HepG2 (cell line): ENCODE measurements around the gene HK2. TPM values are rescaled to one million over a fixed set of nuclear protein-coding genes. Genes with fewer than 3 reads are reported as not detected.
A peak's percentile ranks its signal among the peaks of the same experiment; 100 is the strongest.

Experiments used
- ATAC-seq: fragments of 200-7000 bp; cut with Tn5 transposase; 3 replicates; pipeline ENCODE4 v1.9.1; 2020; ENCODE audit warnings: mild to moderate bottlenecking, moderate library complexity
- BruUV-seq: library from RNA; stranded (reverse); fragments of 400-500 nt; replicated peaks from 2 replicates; lab custom pipeline; 2021; lab: Mats Ljungman, UMichigan
- CTCF ChIA-PET: fragments of 300-600 bp; formaldehyde crosslinking; extraction: SDS; loops from one replicate; lab custom pipeline; 2021; ENCODE audit warnings: low total read pairs, inconsistent platforms, low intra/inter-chr PET ratio; lab: Yijun Ruan, JAX
- POLR2A ChIA-PET: fragments of 350-600 bp; sonication (Branson Sonifier 250); formaldehyde crosslinking; loops from one replicate; lab custom pipeline; 2020; ENCODE audit warnings: antibody characterized with exemption, inconsistent platforms; lab: Yijun Ruan, JAX
- DNase-seq: peaks from one replicate; pipeline ENCODE4 v3.0.0-alpha.2; 2015; ENCODE audit warnings: low spot score
- FAIRE-seq: peaks from 3 replicates; lab custom pipeline; 2011; peaks lifted over from hg19 to GRCh38; lab: Jason Lieb, UNC
- H2AFZ ChIP-seq: one replicate; pipeline ENCODE4 v1.6.1; 2011; ENCODE audit warnings: low read length, inconsistent platforms
- H3K27ac ChIP-seq: fragments of 300-600 bp; 3 replicates; pipeline ENCODE4 v1.8.0; 2011; ENCODE audit warnings: mixed run types, mild to moderate bottlenecking, mixed read lengths, low read length, inconsistent platforms; ENCODE audit not compliant: insufficient read depth; ENCODE audit errors: extremely low read length
- H3K27me3 ChIP-seq, 2 experiments: fragments of 200-600 bp in 1 of 2; 2 replicates in 1 of 2; 3 replicates in 1 of 2; pipeline versions ENCODE4 v1.6.0 to v1.8.0; 2011; ENCODE audit warnings: low read length in 2 of 2, mild to moderate bottlenecking in 2 of 2, moderate library complexity in 2 of 2, inconsistent platforms in 1 of 2; ENCODE audit not compliant: insufficient read depth in 2 of 2, control insufficient read depth in 1 of 2
- H3K36me3 ChIP-seq, 2 experiments: fragments of 200-600 bp in 1 of 2; replicated peaks in 1 of 2; 2 replicates in 1 of 2; 3 replicates in 1 of 2; pipeline versions ENCODE4 v1.5.1 to v1.8.0; 2011; ENCODE audit warnings: low read length in 2 of 2, inconsistent platforms in 1 of 2; ENCODE audit not compliant: insufficient read depth in 2 of 2, control insufficient read depth in 1 of 2
- H3K4me1 ChIP-seq: 2 replicates; pipeline ENCODE4 v1.5.1; 2012; ENCODE audit warnings: low read length, inconsistent platforms; ENCODE audit not compliant: insufficient read depth
- H3K4me2 ChIP-seq: 2 replicates; pipeline ENCODE4 v1.6.0; 2011; ENCODE audit warnings: low read depth, low read length, inconsistent platforms
- H3K4me3 ChIP-seq, 3 experiments: fragments of 200-600 bp in 1 of 3; sonication (generic), shearing (Covaris generic) in 1 of 3; replicated peaks in 1 of 3; 2 replicates each; pipeline ENCODE4 v1.5.1; 2011 to 2016; ENCODE audit warnings: low read length in 3 of 3, inconsistent platforms in 2 of 3, low read depth in 2 of 3, mild to moderate bottlenecking in 2 of 3, control low read depth in 1 of 3, mixed read lengths in 1 of 3; ENCODE audit not compliant: insufficient read depth in 1 of 3
- H3K79me2 ChIP-seq: one replicate; pipeline ENCODE4 v1.6.1; 2011; ENCODE audit warnings: low read length, inconsistent platforms; ENCODE audit not compliant: insufficient read depth
- H3K9ac ChIP-seq: 2 replicates; pipeline ENCODE4 v1.6.0; 2011; ENCODE audit warnings: mild to moderate bottlenecking, low read depth, low read length, inconsistent platforms; ENCODE audit not compliant: insufficient read depth
- H3K9me3 ChIP-seq: 2 replicates; pipeline ENCODE4 v1.5.1; 2012; ENCODE audit warnings: mild to moderate bottlenecking, low read length
- H4K20me1 ChIP-seq: 2 replicates; pipeline ENCODE4 v1.6.0; 2011; ENCODE audit warnings: inconsistent platforms, mild to moderate bottlenecking, low read length, moderate library complexity; ENCODE audit not compliant: insufficient read depth
- TEF ChIP-seq: sonication (generic); formaldehyde crosslinking; IDR thresholded peaks from 2 replicates; pipeline ENCODE4 v1.5.0; 2020; ENCODE audit warnings: missing genetic modification reagents
- WGBS: methylation state at CpG from one replicate; pipeline ENCODE4 v1.1.6; 2017; ENCODE audit warnings: low lambda C conversion rate; 5-methylcytosine and 5-hydroxymethylcytosine counted together
- in situ Hi-C: cut with HindIII; loops from 2 replicates; pipeline ENCODE4 v1.10.0; 2017; ENCODE audit warnings: low pct_unique_long_range_greater_than_20kb; ENCODE audit not compliant: extremely low pct_ligation_motif_present
- intact Hi-C: fragments of 100-400 bp; cut with micrococcal nuclease; formaldehyde crosslinking; loops from one replicate; pipeline ENCODE4 v1.10.0; 2022; ENCODE audit not compliant: unreplicated experiment
- polyA plus RNA-seq, 8 experiments: library from polyadenylated mRNA; depleted of rRNA in 3 of 8; stranded (reverse) in 7 of 8; unstranded in 1 of 8; fragments of >200 nt; fragmentation: Illumina TruSeq in 4 of 8; extraction: Trizol in 4 of 8; gene quantifications; 2 replicates each; pipeline versions ENCODE4 v1.2.1 to v1.2.3, GENCODE V29; 2011 to 2016; ENCODE audit warnings: low read depth in 4 of 8, missing spikeins in 1 of 8, mixed read lengths in 1 of 8; ENCODE audit not compliant: insufficient read depth in 1 of 8
- total RNA-seq, 5 experiments: library from RNA; depleted of rRNA; stranded (reverse); fragments of >200 nt; fragmentation: Illumina TruSeq; extraction: Trizol; gene quantifications; 2 replicates each; pipeline ENCODE4 v1.2.3, GENCODE V29; 2016; ENCODE audit warnings: low read depth in 1 of 5
- TF ChIP-seq, protein P1 (sequence below): sonication (generic); formaldehyde crosslinking; IDR thresholded peaks from 2 replicates; pipeline ENCODE4 v1.5.1; 2020; ENCODE audit warnings: mild to moderate bottlenecking, missing genetic modification reagents, moderate library complexity
- TF ChIP-seq, protein P2 (sequence below): IDR thresholded peaks from 2 replicates; pipeline ENCODE4 v1.6.1; 2016; ENCODE audit warnings: low read depth

The HK2 gene
- total and polyA plus RNA-seq, 2 of the 13 experiments (the other 11 are each of a cell fraction or from before 2014, with no cell fraction given) = 13.2 to 101 TPM

DNA sequence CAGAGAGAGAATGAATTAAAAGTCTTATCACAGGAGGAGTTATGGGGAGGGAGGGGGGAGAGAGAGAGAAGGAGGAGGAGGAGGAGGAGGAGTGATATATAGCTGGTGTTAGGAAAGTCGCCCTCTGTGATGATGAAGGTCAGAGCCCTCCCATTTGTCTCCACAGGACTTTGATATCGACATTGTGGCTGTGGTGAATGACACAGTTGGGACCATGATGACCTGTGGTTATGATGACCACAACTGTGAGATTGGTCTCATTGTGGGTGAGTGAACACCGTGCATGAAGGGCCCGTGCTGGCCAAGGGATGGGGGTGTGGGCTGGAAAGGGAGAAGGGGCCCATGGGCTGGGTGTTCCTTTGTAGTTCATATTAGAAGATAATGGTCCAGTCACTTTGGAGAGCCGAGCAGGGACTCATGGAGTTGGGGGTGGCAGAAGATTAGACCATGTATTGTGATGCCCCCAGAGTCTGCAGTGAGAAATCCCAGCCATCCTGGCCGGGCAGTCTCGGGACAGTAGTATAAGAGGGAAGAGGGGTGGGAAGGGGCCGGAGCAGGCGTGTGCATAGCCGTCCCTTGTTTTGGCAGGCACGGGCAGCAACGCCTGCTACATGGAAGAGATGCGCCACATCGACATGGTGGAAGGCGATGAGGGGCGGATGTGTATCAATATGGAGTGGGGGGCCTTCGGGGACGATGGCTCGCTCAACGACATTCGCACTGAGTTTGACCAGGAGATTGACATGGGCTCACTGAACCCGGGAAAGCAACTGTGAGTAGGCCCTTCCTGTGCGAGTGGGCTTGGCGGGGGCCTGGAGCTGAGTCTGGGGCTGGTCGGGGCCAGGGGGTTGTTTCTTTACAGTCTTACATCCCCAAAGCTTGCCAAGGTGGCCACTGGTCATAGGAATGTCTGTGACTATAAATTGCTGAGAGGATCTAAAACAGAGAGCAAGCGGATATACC lies 40.0 kb downstream of the HK2 start:
- no TSS peak for BruUV-seq
- Histone ChIP-seq H2AFZ (no peak overlapping the region), H3K27me3 (no peaks in the 10 kb centered on the region), H3K36me3 (peaks cover 82 to 98% of the 10 kb centered on the region in 2 experiments), H3K4me2 (no peak overlapping the region), H3K4me1 (no peaks in the 10 kb centered on the region), H3K27ac (no peak overlapping the region), H4K20me1 (peaks cover 28% of the 10 kb centered on the region), H3K79me2 (peaks cover 30% of the 10 kb centered on the region), H3K4me3 (no peak overlapping the region), H3K9ac (no peak overlapping the region), H3K9me3 (no peaks in the 10 kb centered on the region)
- no peak for DNase-seq
- ChIA-PET POLR2A (interaction anchor here (1.4 to 3.2 kb wide), 2 partner anchors 11 to 110 kb away, joined by 3 to 10 read pairs; no protein-coding TSS in a partner anchor), CTCF (interaction anchor here (2.5 to 3.7 kb wide), 4 partner anchors 38 to 183 kb away, joined by 7 to 57 read pairs (median 28); no protein-coding TSS in a partner anchor)
- WGBS = 98% methylated on average over 26 of the region's 26 CpGs
- no peak for FAIRE-seq
- in situ Hi-C loops = loop anchor here (5.0 to 10.0 kb wide), 2 partner anchors 112 to 179 kb away; no protein-coding TSS in a partner anchor
- no peak for ATAC-seq
- intact Hi-C loops = no loop called here
- TF ChIP-seq, protein P1, sequence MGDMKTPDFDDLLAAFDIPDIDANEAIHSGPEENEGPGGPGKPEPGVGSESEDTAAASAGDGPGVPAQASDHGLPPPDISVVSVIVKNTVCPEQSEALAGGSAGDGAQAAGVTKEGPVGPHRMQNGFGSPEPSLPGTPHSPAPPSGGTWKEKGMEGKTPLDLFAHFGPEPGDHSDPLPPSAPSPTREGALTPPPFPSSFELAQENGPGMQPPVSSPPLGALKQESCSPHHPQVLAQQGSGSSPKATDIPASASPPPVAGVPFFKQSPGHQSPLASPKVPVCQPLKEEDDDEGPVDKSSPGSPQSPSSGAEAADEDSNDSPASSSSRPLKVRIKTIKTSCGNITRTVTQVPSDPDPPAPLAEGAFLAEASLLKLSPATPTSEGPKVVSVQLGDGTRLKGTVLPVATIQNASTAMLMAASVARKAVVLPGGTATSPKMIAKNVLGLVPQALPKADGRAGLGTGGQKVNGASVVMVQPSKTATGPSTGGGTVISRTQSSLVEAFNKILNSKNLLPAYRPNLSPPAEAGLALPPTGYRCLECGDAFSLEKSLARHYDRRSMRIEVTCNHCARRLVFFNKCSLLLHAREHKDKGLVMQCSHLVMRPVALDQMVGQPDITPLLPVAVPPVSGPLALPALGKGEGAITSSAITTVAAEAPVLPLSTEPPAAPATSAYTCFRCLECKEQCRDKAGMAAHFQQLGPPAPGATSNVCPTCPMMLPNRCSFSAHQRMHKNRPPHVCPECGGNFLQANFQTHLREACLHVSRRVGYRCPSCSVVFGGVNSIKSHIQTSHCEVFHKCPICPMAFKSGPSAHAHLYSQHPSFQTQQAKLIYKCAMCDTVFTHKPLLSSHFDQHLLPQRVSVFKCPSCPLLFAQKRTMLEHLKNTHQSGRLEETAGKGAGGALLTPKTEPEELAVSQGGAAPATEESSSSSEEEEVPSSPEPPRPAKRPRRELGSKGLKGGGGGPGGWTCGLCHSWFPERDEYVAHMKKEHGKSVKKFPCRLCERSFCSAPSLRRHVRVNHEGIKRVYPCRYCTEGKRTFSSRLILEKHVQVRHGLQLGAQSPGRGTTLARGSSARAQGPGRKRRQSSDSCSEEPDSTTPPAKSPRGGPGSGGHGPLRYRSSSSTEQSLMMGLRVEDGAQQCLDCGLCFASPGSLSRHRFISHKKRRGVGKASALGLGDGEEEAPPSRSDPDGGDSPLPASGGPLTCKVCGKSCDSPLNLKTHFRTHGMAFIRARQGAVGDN (CRISPR knock-in tag) = peak; percentile 30
- TF ChIP-seq, protein P2, sequence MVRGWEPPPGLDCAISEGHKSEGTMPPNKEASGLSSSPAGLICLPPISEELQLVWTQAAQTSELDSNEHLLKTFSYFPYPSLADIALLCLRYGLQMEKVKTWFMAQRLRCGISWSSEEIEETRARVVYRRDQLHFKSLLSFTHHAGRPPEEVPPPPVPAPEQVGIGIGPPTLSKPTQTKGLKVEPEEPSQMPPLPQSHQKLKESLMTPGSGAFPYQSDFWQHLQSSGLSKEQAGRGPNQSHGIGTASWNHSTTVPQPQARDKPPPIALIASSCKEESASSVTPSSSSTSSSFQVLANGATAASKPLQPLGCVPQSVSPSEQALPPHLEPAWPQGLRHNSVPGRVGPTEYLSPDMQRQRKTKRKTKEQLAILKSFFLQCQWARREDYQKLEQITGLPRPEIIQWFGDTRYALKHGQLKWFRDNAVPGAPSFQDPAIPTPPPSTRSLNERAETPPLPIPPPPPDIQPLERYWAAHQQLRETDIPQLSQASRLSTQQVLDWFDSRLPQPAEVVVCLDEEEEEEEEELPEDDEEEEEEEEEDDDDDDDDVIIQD (CRISPR knock-in tag) = no peak
- no peak for TF ChIP-seq TEF (CRISPR knock-in tag)
